Stimulated activated naive CD8-positive, alpha-beta T cell treated with anti-CD3 and anti-CD28 coated beads, Interleukin-15, Interleukin-2, amounts not matched to agents 100 ng/mL and 50 ng/mL, for 24 hours (primary cell): ENCODE results near the gene ARL10.

Experiments
- H3K27ac Mint-ChIP-seq: one replicate; pipeline ENCODE4 v1.8.0; 2021; ENCODE audit warnings: mild to moderate bottlenecking, mixed read lengths
- H3K27me3 Mint-ChIP-seq: one replicate; pipeline ENCODE4 v1.8.0; 2021; ENCODE audit warnings: mixed read lengths
- H3K36me3 Mint-ChIP-seq: one replicate; pipeline ENCODE4 v1.8.0; 2021; ENCODE audit warnings: low read depth, mixed read lengths
- H3K4me1 Mint-ChIP-seq: one replicate; pipeline ENCODE4 v1.8.0; 2021; ENCODE audit warnings: low read depth, mixed read lengths
- H3K4me3 Mint-ChIP-seq: one replicate; pipeline ENCODE4 v1.8.0; 2021; ENCODE audit warnings: mild to moderate bottlenecking, mixed read lengths
- H3K9me3 Mint-ChIP-seq: one replicate; pipeline ENCODE4 v1.8.0; 2021; ENCODE audit warnings: mixed read lengths

The ARL10 gene

GRCh38 chr5:176355400-176356178 is 9.7 kb upstream of the ARL10 start:
- H3K4me1 Mint-ChIP-seq, result peaks cover 20% of the 10 kb centered on the region
- no peak overlapping the region for H3K27ac Mint-ChIP-seq
- no peaks in the 10 kb centered on the region for H3K27me3 Mint-ChIP-seq
- H3K9me3 Mint-ChIP-seq, result no peaks in the 10 kb centered on the region
- H3K4me3 Mint-ChIP-seq, result no peak overlapping the region
- peaks cover 46% of the 10 kb centered on the region for H3K36me3 Mint-ChIP-seq

GRCh38 chr5:176356179-176356566 is 9.1 kb upstream of the ARL10 start:
- Mint-ChIP-seq H3K27ac (no peak overlapping the region), H3K9me3 (no peaks in the 10 kb centered on the region), H3K4me1 (peaks cover 20% of the 10 kb centered on the region), H3K36me3 (peaks cover 43% of the 10 kb centered on the region), H3K27me3 (no peaks in the 10 kb centered on the region), H3K4me3 (no peak overlapping the region)

- Mint-ChIP-seq H3K9me3 (no peaks in the 10 kb centered on the region), H3K36me3 (peaks cover 25% of the 10 kb centered on the region), H3K4me3 (peak overlapping the region; percentile 80), H3K27me3 (no peaks in the 10 kb centered on the region), H3K4me1 (peaks cover 33% of the 10 kb centered on the region), H3K27ac (peak overlapping the region; percentile 59)
Observed at GRCh38 chr5:176359658-176360057, 5.6 kb upstream of the ARL10 start.

DNA sequence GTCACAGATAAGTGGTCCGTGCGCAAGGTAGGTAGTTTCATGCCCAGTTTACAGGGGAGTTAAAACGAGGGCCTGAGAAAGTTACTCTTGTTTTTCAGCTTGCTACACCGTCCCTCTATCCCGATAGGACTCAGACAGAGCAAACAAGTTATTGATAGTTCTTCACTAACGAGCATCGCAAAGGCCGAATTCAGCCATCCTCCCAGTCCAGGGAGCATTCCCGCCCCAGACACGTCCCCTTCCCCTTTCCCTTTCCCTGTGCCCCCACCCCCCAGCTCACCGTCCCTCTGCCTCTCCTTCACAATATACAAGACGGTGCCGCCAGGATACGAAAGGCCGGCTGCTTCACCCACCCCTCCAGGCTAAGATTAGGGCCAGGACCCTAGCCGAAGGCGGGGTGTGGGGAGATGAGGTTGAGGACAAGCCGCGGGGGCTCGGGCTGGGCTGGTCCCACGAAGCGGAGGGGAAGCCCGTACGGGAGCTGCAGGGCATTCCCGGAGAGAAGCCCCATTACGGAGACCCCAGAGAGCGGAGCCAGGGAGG is 4.3 kb upstream of the ARL10 start:
- H3K27ac Mint-ChIP-seq, result peak overlapping the region; percentile 97

GRCh38 chr5:176361437-176362232 is 3.7 kb upstream of the ARL10 start, which contains the start of gene KIAA1191:
TSS of gene KIAA1191 (minus strand) at chr5:176361764. CDS start at chr5:176359508, 2,256 bp downstream.
- Mint-ChIP-seq H3K4me1 (peaks cover 36% of the 10 kb centered on the region), H3K36me3 (peaks cover 22% of the 10 kb centered on the region), H3K27ac (peak within 1 kb of the TSS; percentile 97), H3K4me3 (peak within 1 kb of the TSS; percentile 98), H3K27me3 (no peaks in the 10 kb centered on the region), H3K9me3 (no peaks in the 10 kb centered on the region)

More for the DNA sequence above, 4.3 kb upstream of the ARL10 start:
- H3K27me3 Mint-ChIP-seq, result no peaks in the 10 kb centered on the region
- H3K9me3 Mint-ChIP-seq, result no peaks in the 10 kb centered on the region
- H3K4me3 Mint-ChIP-seq, result peak overlapping the region; percentile 98
- peaks cover 33% of the 10 kb centered on the region for H3K4me1 Mint-ChIP-seq
- peaks cover 19% of the 10 kb centered on the region for H3K36me3 Mint-ChIP-seq

- Mint-ChIP-seq H3K4me3 (peak overlapping the region; percentile 98), H3K27me3 (no peaks in the 10 kb centered on the region), H3K27ac (peak overlapping the region; percentile 97), H3K9me3 (no peaks in the 10 kb centered on the region), H3K4me1 (peaks cover 39% of the 10 kb centered on the region), H3K36me3 (peaks cover 25% of the 10 kb centered on the region)
Observed at GRCh38 chr5:176362233-176362490, 3.1 kb upstream of the ARL10 start.

- Mint-ChIP-seq H3K36me3 (peaks cover 22% of the 10 kb centered on the region), H3K4me1 (peaks cover 28% of the 10 kb centered on the region), H3K27ac (peak overlapping the region; percentile 85)
Observed at GRCh38 chr5:176364765-176365350, 429 bp upstream of the ARL10 start.

DNA sequence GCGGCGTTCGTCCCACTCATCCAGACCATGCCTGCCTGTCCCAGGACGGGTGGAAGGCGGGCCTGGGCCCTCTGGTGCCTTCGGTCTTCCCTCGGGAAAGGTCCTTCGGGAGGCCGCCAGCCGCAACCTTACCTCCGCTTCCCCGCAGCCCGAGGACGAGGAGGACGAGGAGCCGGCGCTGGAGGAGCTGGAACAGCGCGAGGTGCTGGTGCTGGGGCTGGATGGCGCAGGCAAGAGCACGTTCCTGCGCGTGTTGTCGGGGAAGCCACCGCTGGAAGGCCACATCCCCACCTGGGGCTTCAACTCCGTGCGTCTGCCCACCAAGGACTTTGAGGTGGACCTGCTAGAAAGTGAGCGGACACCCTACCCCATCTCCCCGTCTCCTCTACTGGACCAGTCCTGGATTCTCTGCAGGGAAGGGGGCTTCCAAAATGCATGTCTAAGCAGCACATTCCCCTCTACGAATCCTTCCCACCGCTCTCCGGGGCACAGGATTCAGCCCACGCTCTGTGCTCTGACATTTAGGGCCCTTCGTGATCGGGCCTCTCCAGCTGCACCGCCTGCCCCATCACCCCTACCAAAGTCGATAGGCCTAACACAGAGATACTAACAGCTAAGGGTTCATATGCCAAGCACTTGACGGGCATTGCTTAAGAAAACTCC is 1.1 kb downstream of the ARL10 start:
- Mint-ChIP-seq H3K4me1 (peaks cover 26% of the 10 kb centered on the region), H3K4me3 (peak overlapping the region; percentile 69), H3K27ac (peak overlapping the region; percentile 63), H3K9me3 (no peaks in the 10 kb centered on the region), H3K36me3 (peaks cover 21% of the 10 kb centered on the region), H3K27me3 (no peaks in the 10 kb centered on the region)

More at GRCh38 chr5:176364765-176365350, 429 bp upstream of the ARL10 start:
- H3K9me3 Mint-ChIP-seq, result no peaks in the 10 kb centered on the region
- peak overlapping the region; percentile 78 for H3K4me3 Mint-ChIP-seq
- no peaks in the 10 kb centered on the region for H3K27me3 Mint-ChIP-seq

GRCh38 chr5:176368726-176369125 is 3.4 kb downstream of the ARL10 start:
- H3K9me3 Mint-ChIP-seq, result no peaks in the 10 kb centered on the region
- H3K4me3 Mint-ChIP-seq, result no peak overlapping the region
- H3K36me3 Mint-ChIP-seq, result peaks cover 21% of the 10 kb centered on the region
- no peak overlapping the region for H3K27ac Mint-ChIP-seq
- H3K27me3 Mint-ChIP-seq, result no peaks in the 10 kb centered on the region
- H3K4me1 Mint-ChIP-seq, result peaks cover 14% of the 10 kb centered on the region

GRCh38 chr5:176369934-176370711 is 4.8 kb downstream of the ARL10 start:
- Mint-ChIP-seq H3K27ac (no peak overlapping the region), H3K4me1 (peaks cover 14% of the 10 kb centered on the region), H3K36me3 (peaks cover 21% of the 10 kb centered on the region), H3K9me3 (no peaks in the 10 kb centered on the region), H3K4me3 (no peak overlapping the region), H3K27me3 (no peaks in the 10 kb centered on the region)

- Mint-ChIP-seq H3K4me3 (no peak overlapping the region), H3K27me3 (no peaks in the 10 kb centered on the region), H3K27ac (no peak overlapping the region), H3K9me3 (no peaks in the 10 kb centered on the region), H3K36me3 (peaks cover 29% of the 10 kb centered on the region), H3K4me1 (peaks cover 9% of the 10 kb centered on the region)
Observed at GRCh38 chr5:176371621-176372539, 6.6 kb downstream of the ARL10 start.

GRCh38 chr5:176373100-176373818 is 8.0 kb downstream of the ARL10 start:
- Mint-ChIP-seq H3K4me3 (no peak overlapping the region), H3K27ac (no peak overlapping the region), H3K27me3 (no peaks in the 10 kb centered on the region), H3K36me3 (peaks cover 23% of the 10 kb centered on the region), H3K9me3 (no peaks in the 10 kb centered on the region), H3K4me1 (no peaks in the 10 kb centered on the region)

DNA sequence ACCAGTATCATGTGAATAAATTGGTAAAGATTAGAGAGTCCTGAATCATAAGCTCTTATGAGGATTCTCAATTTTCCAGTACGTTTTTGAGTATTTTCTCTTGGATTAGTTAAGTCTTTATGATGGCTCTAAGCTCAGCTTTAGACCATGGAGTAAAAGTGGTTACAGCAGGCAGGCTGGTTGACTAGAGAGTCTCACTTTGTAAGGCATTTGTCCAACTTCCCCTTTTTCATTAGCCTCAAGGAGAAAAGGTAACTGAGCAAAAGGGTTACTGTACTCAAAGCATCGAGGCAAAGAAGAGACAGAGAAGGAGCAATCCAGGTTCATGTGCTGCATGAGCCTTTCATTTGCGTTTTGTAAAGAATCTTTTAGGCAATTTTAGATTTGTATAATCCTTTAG is 14.6 kb downstream of the ARL10 start:
- H3K4me3 Mint-ChIP-seq, result no peak overlapping the region
- H3K27ac Mint-ChIP-seq, result no peak overlapping the region
- peaks cover 73% of the 10 kb centered on the region for H3K36me3 Mint-ChIP-seq
- no peaks in the 10 kb centered on the region for H3K9me3 Mint-ChIP-seq
- no peaks in the 10 kb centered on the region for H3K4me1 Mint-ChIP-seq
- H3K27me3 Mint-ChIP-seq, result no peaks in the 10 kb centered on the region
